ENCODE measurements around the gene TECPR2.

TECPR2 gene

DNA sequence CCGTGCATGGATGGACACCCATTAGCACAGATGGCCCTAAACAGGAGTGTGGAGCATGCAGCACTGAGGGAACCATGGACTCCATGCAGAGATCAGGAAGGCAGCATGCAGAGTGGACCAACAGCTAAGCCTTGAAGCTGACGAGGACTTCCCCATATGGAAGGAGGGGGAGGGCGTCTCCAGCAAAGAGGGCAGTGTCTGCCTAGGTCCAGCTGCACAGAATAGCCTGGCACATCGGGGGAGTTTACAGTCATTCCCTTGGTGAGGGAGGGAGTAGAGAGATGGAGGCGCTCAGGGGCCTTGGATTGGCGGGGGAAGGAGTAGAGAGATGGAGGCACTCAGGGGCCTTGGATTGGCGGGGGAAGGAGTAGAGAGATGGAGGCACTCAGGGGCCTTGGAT lies 82.3 kb downstream of the TECPR2 start:
- TF ChIP-seq ELF4 (IDR thresholded peaks at IDR 0.05) (no peak), FOXM1 (IDR thresholded peaks at IDR 0.05; ENCODE audit: borderline replicate concordance) (no peak), L3MBTL2 (conservative IDR thresholded peaks at IDR 0.05) (no peak), SP1 (IDR thresholded peaks at IDR 0.05) (no peak), LEF1 (IDR thresholded peaks at IDR 0.05; ENCODE audit: borderline replicate concordance) (no peak), CTBP1 (IDR thresholded peaks at IDR 0.05; ENCODE audit: borderline replicate concordance) (no peak), BHLHE40 (IDR thresholded peaks at IDR 0.05; ENCODE audit: borderline replicate concordance) (no peak), NFRKB (IDR thresholded peaks at IDR 0.05) (no peak), FOXK2 (IDR thresholded peaks at IDR 0.05) (no peak), FOXA1 (IDR thresholded peaks at IDR 0.05) (no peak), SUZ12 (IDR thresholded peaks at IDR 0.05) (no peak)
- TF ChIP-seq, protein P1, sequence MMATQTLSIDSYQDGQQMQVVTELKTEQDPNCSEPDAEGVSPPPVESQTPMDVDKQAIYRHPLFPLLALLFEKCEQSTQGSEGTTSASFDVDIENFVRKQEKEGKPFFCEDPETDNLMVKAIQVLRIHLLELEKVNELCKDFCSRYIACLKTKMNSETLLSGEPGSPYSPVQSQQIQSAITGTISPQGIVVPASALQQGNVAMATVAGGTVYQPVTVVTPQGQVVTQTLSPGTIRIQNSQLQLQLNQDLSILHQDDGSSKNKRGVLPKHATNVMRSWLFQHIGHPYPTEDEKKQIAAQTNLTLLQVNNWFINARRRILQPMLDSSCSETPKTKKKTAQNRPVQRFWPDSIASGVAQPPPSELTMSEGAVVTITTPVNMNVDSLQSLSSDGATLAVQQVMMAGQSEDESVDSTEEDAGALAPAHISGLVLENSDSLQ (IDR thresholded peaks at IDR 0.05), result no peak
- POLR2A ChIA-PET, result no interaction called here
- CTCF ChIA-PET, result no interaction called here
- DNase-seq (ENCODE audit: extremely low spot score), result no peak

DNA sequence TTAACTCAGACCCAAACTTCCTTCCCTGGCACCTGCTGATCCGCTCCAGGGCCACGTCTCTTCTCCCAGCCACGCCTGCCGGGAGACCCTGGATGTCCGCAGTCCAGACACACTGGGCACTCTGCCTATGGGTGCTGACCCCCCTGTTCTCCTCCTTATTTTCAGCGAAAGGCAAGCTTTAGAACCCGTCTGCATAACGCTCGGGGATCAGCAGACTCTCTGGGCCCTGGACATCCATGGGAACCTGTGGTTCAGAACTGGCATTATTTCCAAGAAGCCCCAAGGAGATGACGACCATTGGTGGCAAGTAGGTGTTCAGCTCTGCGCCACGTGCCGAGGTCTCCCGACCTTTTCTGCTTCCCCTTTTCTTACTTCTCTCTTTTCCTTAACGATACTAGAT lies 82.9 kb downstream of the TECPR2 start:
- no peak for DNase-seq (ENCODE audit: extremely low spot score)
- ChIA-PET CTCF (no interaction called here), POLR2A (no interaction called here)
- TF ChIP-seq TARDBP (IDR thresholded peaks at IDR 0.05) (no peak), CTBP1 (IDR thresholded peaks at IDR 0.05; ENCODE audit: borderline replicate concordance) (no peak), ARNT (IDR thresholded peaks at IDR 0.05) (no peak), L3MBTL2 (conservative IDR thresholded peaks at IDR 0.05) (no peak), FOXA1 (IDR thresholded peaks at IDR 0.05) (no peak), SP1 (IDR thresholded peaks at IDR 0.05) (no peak), ELF4 (IDR thresholded peaks at IDR 0.05) (no peak), HDGF (IDR thresholded peaks at IDR 0.05; ENCODE audit: borderline replicate concordance) (no peak), BHLHE40 (IDR thresholded peaks at IDR 0.05; ENCODE audit: borderline replicate concordance) (no peak), SUZ12 (IDR thresholded peaks at IDR 0.05) (no peak), ZNF384 (IDR thresholded peaks at IDR 0.05) (no peak), LEF1 (IDR thresholded peaks at IDR 0.05; ENCODE audit: borderline replicate concordance) (no peak), FOXM1 (IDR thresholded peaks at IDR 0.05; ENCODE audit: borderline replicate concordance) (no peak), FOXK2 (IDR thresholded peaks at IDR 0.05) (no peak), NFRKB (IDR thresholded peaks at IDR 0.05) (no peak)
- TF ChIP-seq, protein P1 (IDR thresholded peaks at IDR 0.05), result no peak

DNA sequence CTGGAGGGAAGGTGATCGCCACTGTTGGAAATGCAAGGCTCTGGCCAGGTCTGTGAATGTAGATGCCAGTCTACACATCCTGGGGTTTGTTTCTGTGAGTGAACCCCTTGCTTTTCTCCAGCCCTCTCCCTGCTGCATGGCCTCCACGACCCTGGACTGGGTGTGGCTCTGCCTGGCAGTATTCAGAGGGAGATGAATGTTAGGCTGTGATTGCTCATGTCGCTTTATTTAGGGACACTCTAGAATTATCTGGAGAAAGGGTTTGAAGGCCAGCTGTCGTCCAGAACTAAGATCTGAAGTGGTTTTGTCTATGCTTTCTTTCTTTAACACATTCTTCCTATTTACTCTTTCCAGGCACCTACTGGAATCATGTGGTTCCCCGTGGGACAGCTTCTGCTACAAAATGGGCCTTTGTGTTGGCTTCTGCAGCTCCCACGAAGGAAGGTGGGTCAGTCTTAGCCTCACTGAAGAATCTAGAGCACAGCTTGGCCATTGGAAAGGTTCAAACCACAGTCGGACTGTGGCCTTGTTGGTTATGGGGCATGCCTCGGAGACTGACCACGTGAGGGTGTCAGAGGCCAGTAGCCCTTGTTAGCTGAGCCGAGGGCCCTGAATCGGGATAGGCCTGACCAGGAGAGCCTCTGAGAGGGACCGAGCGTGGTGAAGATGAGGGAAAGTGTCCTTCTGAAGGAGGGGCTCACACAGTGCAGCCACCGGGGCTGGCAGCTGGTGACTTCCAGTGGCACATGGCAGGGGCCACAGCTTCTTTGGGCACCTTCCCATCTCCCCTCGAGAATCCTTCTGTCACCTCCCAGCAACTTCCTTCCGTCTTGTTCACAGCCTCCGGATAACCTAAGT lies 87.7 kb downstream of the TECPR2 start:
- TF ChIP-seq ZNF384 (IDR thresholded peaks at IDR 0.05) (no peak), SUZ12 (IDR thresholded peaks at IDR 0.05) (no peak), SP1 (IDR thresholded peaks at IDR 0.05) (no peak), NFRKB (IDR thresholded peaks at IDR 0.05) (no peak), FOXK2 (IDR thresholded peaks at IDR 0.05) (no peak)
- DNase-seq (ENCODE audit: extremely low spot score), result no peak
- CTCF ChIA-PET, result interaction anchor here (0.6 to 1.5 kb wide), 2 partner anchors 12 to 68 kb away, joined by 3 read pairs; no protein-coding TSS in a partner anchor
- POLR2A ChIA-PET, result no interaction called here

DNA sequence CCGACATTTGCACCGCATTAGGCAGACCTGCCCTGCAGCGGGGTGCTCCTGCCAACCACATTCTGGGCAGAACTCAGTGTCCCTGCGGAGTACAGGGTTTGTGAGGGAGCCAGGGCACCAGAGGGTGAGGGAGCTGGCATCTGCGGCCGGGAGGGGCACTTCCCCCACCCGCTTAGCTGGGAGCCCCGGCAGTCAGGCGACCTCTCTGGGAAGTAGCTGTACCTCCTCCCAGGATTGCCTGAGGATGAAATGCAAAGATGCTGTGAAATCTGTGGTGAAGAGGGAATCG lies 88.3 kb downstream of the TECPR2 start:
- POLR2A ChIA-PET, result no interaction called here
- TF ChIP-seq LEF1 (IDR thresholded peaks at IDR 0.05; ENCODE audit: borderline replicate concordance), result no peak
- TF ChIP-seq ELF4 (IDR thresholded peaks at IDR 0.05), result no peak
- TF ChIP-seq FOXA1 (IDR thresholded peaks at IDR 0.05), result no peak
- no peak for TF ChIP-seq CTBP1 (IDR thresholded peaks at IDR 0.05; ENCODE audit: borderline replicate concordance)
- no peak for TF ChIP-seq SP1 (IDR thresholded peaks at IDR 0.05)
- no peak for TF ChIP-seq ARNT (IDR thresholded peaks at IDR 0.05)
- no peak for TF ChIP-seq BHLHE40 (IDR thresholded peaks at IDR 0.05; ENCODE audit: borderline replicate concordance)
- no peak for TF ChIP-seq HDGF (IDR thresholded peaks at IDR 0.05; ENCODE audit: borderline replicate concordance)
- no peak for TF ChIP-seq FOXM1 (IDR thresholded peaks at IDR 0.05; ENCODE audit: borderline replicate concordance)
- TF ChIP-seq SUZ12 (IDR thresholded peaks at IDR 0.05), result no peak
- TF ChIP-seq, protein P1 (IDR thresholded peaks at IDR 0.05), result no peak
- TF ChIP-seq ZNF384 (IDR thresholded peaks at IDR 0.05), result no peak
- TF ChIP-seq FOXK2 (IDR thresholded peaks at IDR 0.05), result no peak
- no peak for TF ChIP-seq L3MBTL2 (conservative IDR thresholded peaks at IDR 0.05)
- no peak for TF ChIP-seq NFRKB (IDR thresholded peaks at IDR 0.05)
- no peak for TF ChIP-seq TARDBP (IDR thresholded peaks at IDR 0.05)
- no peak for DNase-seq (ENCODE audit: extremely low spot score)
- CTCF ChIA-PET, result interaction anchor here (0.6 to 1.5 kb wide), 2 partner anchors 12 to 67 kb away, joined by 3 read pairs; no protein-coding TSS in a partner anchor

DNA sequence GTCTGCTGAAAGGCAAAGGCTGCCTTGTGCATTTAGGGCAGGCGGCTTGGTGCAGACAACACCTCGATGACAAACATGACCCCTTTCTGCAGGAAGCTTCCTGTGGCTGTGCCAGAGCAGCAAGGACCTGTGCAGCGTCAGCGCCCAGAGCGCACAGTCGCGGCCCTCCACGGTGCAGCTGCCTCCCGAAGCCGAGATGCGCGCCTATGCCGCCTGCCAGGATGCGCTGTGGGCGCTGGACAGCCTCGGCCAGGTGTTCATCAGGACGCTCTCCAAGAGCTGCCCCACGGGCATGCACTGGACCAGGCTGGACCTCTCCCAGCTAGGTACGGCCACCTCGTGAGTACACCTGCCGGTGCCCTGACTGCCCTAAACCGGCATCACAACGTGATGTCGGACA lies 89.6 kb downstream of the TECPR2 start:
- ChIA-PET POLR2A (no interaction called here), CTCF (no interaction called here)
- DNase-seq (ENCODE audit: extremely low spot score), result no peak
- TF ChIP-seq TARDBP (IDR thresholded peaks at IDR 0.05) (no peak), L3MBTL2 (conservative IDR thresholded peaks at IDR 0.05) (no peak), LEF1 (IDR thresholded peaks at IDR 0.05; ENCODE audit: borderline replicate concordance) (no peak), CTBP1 (IDR thresholded peaks at IDR 0.05; ENCODE audit: borderline replicate concordance) (no peak), NFRKB (IDR thresholded peaks at IDR 0.05) (no peak), BHLHE40 (IDR thresholded peaks at IDR 0.05; ENCODE audit: borderline replicate concordance) (no peak), SUZ12 (IDR thresholded peaks at IDR 0.05) (no peak), HDGF (IDR thresholded peaks at IDR 0.05; ENCODE audit: borderline replicate concordance) (no peak), SP1 (IDR thresholded peaks at IDR 0.05) (no peak), ELF4 (IDR thresholded peaks at IDR 0.05) (no peak), FOXA1 (IDR thresholded peaks at IDR 0.05) (no peak), ARNT (IDR thresholded peaks at IDR 0.05) (no peak), FOXM1 (IDR thresholded peaks at IDR 0.05; ENCODE audit: borderline replicate concordance) (no peak), FOXK2 (IDR thresholded peaks at IDR 0.05) (no peak)
- TF ChIP-seq, protein P1 (IDR thresholded peaks at IDR 0.05), result no peak

Measured in HEK293T (cell line).